Breast epithelium (tissue), 3 donors: ENCODE measurements around the gene NAV3.

Experiments
- POLR2AphosphoS5 ChIP-seq, 3 donors: sonication (generic); formaldehyde crosslinking; IDR thresholded peaks; one replicate each; pipeline ENCODE4 v1.6.1; 2017; ENCODE audit warnings: antibody characterized with exemption in 3 of 3
- TF ChIP-seq, protein P1 (sequence below), 3 donors: fragments of 450-650 bp; IDR thresholded peaks; one replicate each; pipeline ENCODE4 v1.5.1; 2016 to 2017; ENCODE audit warnings: antibody characterized with exemption in 3 of 3, mild to moderate bottlenecking in 3 of 3, moderate library complexity in 3 of 3

DNA sequence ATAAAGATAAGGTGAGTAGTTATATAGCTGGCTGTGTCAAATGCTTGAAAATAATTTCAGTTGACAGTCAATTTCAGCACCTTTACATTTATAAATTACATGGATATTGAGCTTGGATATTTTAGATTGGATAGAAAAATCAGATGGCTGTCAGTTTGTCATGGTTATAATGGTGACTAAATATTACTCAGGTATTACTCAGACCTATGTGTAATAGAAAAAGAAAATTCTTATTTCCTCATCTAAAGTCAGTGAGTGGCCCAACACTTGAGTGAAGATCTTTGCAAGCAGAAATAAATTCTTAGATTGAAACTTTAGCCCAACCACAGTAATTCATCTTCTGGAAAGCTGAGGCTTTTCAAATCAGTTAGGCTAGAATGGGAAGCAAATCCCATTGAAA, 354.4 kb downstream of the NAV3 start:
- TF ChIP-seq, protein P1, sequence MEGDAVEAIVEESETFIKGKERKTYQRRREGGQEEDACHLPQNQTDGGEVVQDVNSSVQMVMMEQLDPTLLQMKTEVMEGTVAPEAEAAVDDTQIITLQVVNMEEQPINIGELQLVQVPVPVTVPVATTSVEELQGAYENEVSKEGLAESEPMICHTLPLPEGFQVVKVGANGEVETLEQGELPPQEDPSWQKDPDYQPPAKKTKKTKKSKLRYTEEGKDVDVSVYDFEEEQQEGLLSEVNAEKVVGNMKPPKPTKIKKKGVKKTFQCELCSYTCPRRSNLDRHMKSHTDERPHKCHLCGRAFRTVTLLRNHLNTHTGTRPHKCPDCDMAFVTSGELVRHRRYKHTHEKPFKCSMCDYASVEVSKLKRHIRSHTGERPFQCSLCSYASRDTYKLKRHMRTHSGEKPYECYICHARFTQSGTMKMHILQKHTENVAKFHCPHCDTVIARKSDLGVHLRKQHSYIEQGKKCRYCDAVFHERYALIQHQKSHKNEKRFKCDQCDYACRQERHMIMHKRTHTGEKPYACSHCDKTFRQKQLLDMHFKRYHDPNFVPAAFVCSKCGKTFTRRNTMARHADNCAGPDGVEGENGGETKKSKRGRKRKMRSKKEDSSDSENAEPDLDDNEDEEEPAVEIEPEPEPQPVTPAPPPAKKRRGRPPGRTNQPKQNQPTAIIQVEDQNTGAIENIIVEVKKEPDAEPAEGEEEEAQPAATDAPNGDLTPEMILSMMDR (IDR thresholded peaks at IDR 0.05) = no peak
- no peak for TF ChIP-seq POLR2AphosphoS5 (IDR thresholded peaks at IDR 0.05)
